GM12891 (cell line): ENCODE results near the gene WLS.
"Not testable (repeated sequence)": the region's sequence is repeated elsewhere in the genome, so short reads cannot be mapped to it uniquely, and the experiment has no call there.

Experiments
- PAX5 ChIP-seq: IDR thresholded peaks from 2 replicates; pipeline ENCODE4 v1.6.1; 2011; ENCODE audit warnings: low read length, moderate library complexity, mild to moderate bottlenecking; ENCODE audit not compliant: insufficient read depth, severe bottlenecking
- POLR2A ChIP-seq: IDR thresholded peaks from 2 replicates; pipeline ENCODE4 v1.6.1; 2011; ENCODE audit warnings: low read depth, low read length, control low read depth
- POLR2AphosphoS5 ChIP-seq: IDR thresholded peaks from 2 replicates; pipeline ENCODE4 v1.6.1; 2011; ENCODE audit warnings: low read depth, low read length, control low read depth
- POU2F2 ChIP-seq: IDR thresholded peaks from 2 replicates; pipeline ENCODE4 v1.6.1; 2011; ENCODE audit warnings: low read depth, mild to moderate bottlenecking, control low read depth, low read length, moderate library complexity
- SPI1 ChIP-seq: IDR thresholded peaks from 2 replicates; pipeline ENCODE4 v1.6.1; 2011; ENCODE audit warnings: low read depth, low read length, control low read depth
- TAF1 ChIP-seq: IDR thresholded peaks from 2 replicates; pipeline ENCODE4 v1.6.1; 2011; ENCODE audit warnings: low read depth, low read length, control low read depth

DNA sequence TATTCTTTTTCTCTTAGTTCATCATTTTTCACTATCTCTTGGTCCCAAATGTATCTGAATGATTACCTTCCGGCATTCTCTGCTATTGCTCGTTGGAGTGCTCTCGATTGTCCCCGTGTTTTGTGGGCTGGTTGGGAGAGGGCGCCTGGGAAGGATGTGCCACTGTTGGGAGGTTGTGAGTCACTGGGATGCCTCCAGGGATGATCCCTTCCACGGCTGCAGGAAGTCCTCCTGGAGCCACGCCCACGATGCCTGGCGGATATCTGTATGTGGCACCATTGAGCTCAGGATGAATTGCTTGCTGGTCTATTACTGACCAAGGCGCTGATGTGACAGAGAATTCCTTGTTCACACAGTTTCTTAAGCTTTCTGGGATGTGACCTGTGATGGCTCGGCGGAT lies 70.7 kb downstream of the WLS start:
- not testable (repeated sequence) for TF ChIP-seq TAF1, POLR2AphosphoS5, POLR2A, SPI1, PAX5, POU2F2
